Measurements from ENCODE around the gene CEMP1. TPM values are rescaled to one million over a fixed set of nuclear protein-coding genes. Genes with fewer than 3 reads are reported as not detected.

CEMP1 gene
- total RNA-seq, 1 donor from 2014 or later = not detected

DNA sequence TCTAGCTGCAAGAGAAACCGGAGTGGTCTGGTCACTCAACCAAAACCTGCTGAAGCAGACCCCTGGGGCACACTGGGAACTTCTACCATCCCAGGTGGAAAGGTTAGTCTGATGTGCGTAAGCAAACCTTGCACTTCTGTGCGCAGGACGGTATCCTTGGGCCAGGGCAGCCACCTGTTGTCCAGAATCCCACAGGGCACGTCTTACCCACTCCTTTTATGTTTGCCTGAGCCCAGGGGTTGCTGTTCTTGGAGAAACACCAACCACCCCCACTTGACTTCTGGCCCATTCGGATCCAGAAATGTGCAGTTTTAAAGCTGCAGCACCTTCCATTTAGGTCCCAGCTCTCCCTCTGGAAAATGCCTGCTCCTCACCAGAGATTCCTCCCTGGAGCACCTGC, 37.6 kb downstream of the CEMP1 start:
- no peak overlapping the region for H3K4me3 ChIP-seq (ENCODE audit: low read depth, low read length)
- no peak for DNase-seq (ENCODE audit: low read depth)
- TF ChIP-seq, protein P1, sequence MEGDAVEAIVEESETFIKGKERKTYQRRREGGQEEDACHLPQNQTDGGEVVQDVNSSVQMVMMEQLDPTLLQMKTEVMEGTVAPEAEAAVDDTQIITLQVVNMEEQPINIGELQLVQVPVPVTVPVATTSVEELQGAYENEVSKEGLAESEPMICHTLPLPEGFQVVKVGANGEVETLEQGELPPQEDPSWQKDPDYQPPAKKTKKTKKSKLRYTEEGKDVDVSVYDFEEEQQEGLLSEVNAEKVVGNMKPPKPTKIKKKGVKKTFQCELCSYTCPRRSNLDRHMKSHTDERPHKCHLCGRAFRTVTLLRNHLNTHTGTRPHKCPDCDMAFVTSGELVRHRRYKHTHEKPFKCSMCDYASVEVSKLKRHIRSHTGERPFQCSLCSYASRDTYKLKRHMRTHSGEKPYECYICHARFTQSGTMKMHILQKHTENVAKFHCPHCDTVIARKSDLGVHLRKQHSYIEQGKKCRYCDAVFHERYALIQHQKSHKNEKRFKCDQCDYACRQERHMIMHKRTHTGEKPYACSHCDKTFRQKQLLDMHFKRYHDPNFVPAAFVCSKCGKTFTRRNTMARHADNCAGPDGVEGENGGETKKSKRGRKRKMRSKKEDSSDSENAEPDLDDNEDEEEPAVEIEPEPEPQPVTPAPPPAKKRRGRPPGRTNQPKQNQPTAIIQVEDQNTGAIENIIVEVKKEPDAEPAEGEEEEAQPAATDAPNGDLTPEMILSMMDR (conservative IDR thresholded peaks at IDR 0.05; ENCODE audit: low read depth, low read length) = no peak

DNA sequence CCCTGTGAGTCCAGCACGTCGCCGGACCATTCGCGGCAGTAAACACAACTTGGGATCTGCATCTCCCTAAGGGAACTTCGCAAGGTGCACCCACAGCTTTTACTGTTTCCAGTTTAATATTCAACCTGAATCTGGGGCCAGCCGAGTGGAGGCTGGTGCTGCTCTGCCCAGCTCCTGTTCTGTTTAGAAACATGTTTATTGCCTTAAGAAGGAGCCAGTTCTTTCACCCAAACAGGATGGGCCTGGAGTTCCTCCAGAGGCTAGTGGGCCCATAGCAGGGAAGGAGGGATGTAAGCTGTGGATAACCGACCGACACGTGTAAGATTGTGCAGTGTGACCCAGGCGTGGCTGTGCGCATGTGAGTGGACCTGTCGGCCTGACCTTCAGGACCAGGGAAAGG, 38.9 kb downstream of the CEMP1 start:
- no peak for DNase-seq (ENCODE audit: low read depth)
- TF ChIP-seq, protein P1 (conservative IDR thresholded peaks at IDR 0.05; ENCODE audit: low read depth, low read length) = no peak
- H3K4me3 ChIP-seq (ENCODE audit: low read depth, low read length) = no peak overlapping the region

DNA sequence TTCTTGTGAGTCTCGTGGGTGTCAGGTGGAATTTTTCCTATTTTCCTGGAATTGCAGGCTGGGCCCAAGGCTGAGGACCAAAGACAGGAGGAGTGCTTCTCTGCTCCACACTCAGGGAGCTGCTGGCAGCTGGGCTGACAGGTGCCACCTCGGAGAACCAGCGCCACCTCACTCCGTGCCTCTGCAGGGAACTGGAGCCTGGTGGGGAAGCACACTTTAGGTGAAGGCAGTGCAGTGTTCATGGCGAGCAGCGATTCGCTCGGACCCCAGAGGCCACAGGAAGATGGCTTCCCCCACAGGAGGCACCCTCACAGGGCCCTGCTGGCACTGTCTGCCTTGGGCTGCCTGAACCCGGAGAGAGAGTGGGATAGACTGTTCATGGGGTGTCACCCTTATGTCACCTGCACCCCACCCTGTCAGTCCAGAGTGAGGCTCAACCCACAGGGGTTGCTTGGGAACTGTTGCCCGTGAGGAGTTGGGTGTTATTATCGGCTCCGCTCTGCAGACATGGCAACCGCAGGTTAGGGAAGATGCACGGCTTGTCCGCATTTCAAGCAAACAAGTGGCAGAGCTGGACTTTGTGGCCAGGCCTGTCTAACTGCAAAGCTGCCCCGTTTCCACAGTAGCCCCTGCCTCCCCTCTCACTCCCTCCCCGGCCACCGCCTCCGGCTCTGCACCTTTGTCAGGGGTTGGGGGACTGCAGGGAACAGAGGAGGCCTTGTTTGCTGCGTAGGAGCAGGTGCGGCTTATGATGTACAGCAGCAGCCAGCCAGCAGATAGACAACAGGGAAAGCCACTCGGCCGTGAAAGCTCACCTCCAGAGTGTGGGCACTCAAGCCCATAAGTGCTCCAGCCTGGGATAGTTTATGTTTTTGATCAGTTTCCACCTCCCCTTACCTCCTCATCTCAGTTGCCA, 40.8 kb downstream of the CEMP1 start:
- no peak for DNase-seq (ENCODE audit: low read depth)
- TF ChIP-seq, protein P1 (conservative IDR thresholded peaks at IDR 0.05; ENCODE audit: low read depth, low read length) = no peak
- no peak overlapping the region for H3K4me3 ChIP-seq (ENCODE audit: low read depth, low read length)

DNA sequence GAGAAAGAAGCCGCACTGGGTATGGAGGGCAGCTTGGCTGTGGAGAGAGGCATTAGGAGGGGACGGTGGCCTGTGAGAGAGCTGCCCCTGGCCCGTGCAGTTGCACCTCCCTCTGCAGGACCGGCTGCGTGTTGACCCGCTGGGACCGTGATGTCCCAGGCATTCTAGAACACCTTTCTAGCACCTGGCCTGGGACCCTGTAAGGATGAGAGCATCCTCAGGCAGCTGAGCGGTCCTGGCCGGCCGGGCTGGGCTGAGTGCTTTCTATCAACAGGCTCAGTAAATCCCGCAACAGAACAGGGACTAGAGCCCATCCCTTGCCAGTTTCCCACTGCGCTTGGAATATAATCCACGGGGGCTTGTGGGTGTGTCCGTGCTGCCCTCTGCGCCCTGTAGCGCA, 41.6 kb downstream of the CEMP1 start:
- no peak overlapping the region for H3K4me3 ChIP-seq (ENCODE audit: low read depth, low read length)
- DNase-seq (ENCODE audit: low read depth) = no peak
- TF ChIP-seq, protein P1 (conservative IDR thresholded peaks at IDR 0.05; ENCODE audit: low read depth, low read length) = no peak

DNA sequence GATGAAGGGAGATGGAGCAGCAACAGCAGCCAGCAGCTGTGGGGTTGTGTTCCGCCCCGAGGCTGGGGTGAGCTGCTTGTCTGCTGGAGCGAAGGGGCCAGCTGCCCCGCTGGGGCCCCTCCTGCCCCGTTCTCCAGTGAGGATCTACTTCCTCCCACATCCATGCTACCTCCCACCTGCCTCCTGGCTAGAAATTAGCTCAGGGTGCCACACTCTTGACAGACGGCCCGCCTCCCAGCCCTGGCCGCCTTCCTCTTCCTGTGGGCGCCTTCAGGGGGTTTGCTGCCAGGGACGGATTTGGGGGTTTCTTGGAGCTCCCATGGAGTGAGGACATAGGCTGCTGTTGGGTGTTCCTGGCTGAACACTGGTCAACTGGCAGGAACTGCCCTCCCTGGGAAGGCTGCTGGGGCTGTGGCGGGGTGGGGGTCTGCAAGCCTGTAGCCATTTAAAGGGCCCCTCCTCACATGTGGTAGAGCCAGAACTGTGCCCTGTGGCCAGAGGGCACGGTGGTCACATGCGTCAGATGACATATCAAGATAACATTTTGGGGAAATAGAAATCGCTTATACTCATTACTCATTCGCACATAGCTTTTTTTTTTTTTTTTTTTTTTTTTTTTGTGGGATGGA, 43.2 kb downstream of the CEMP1 start:
- H3K4me3 ChIP-seq (ENCODE audit: low read depth, low read length) = no peak overlapping the region
- TF ChIP-seq, protein P1 (conservative IDR thresholded peaks at IDR 0.05; ENCODE audit: low read depth, low read length) = no peak
- DNase-seq (ENCODE audit: low read depth) = no peak

DNA sequence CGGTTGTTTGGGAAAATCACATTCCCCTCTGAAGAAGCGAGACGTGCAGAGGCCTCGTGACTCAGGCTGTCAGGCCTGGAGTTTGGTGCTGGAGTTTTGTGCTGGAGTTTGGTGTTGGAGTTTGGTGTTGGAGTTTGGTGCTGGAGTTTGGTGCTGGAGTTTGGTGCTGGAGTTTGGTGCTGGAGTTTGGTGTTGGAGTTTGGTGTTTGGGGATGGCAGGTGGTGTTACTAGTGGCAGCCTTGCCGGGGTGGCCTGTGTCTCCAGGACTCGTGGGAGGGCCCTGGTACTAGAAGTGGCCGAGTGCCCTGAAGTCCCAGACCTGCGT, 43.7 kb downstream of the CEMP1 start:
- DNase-seq (ENCODE audit: low read depth) = no peak
- TF ChIP-seq, protein P1 (conservative IDR thresholded peaks at IDR 0.05; ENCODE audit: low read depth, low read length) = no peak

More for the DNA sequence above, 43.7 kb downstream of the CEMP1 start:
- no peak overlapping the region for H3K4me3 ChIP-seq (ENCODE audit: low read depth, low read length)

Measured in epithelial cell of proximal tubule (primary cell).